Measurements from ENCODE around the gene TIMM23B.
"Not testable (repeated sequence)": the region's sequence is repeated elsewhere in the genome, so short reads cannot be mapped to it uniquely, and the experiment has no call there.

Gene TIMM23B

GRCh38 chr10:49987207-49987606 is 45.4 kb downstream of the TIMM23B start:
- H3K27ac ChIP-seq: not testable (repeated sequence)

DNA sequence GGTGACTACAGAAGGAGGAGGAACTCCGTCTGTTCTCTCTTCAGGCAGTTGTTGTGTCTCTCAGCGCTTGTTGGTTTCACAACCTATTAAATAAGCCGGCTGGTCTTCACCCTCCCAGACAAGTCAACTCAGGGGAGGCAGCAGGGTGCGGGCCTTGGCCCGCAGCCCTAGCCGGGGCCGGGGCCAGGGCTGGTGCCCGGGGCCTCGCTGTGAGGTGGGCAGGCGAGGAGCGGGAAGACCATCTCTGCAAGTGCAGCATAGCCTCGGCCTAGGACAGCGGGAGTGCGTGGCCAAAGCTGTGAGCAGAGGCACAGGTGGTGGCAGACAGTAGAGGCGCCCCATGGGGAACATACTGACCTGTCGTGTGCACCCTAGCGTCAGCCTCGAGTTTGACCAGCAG is 46.5 kb downstream of the TIMM23B start, which contains the start of gene AGAP6:
Gene AGAP6 (plus strand): TSS at position 31 of the 400 bp plus-strand sequence. CDS start 310 bp downstream, at position 341.
- not testable (repeated sequence) for H3K27ac ChIP-seq

DNA sequence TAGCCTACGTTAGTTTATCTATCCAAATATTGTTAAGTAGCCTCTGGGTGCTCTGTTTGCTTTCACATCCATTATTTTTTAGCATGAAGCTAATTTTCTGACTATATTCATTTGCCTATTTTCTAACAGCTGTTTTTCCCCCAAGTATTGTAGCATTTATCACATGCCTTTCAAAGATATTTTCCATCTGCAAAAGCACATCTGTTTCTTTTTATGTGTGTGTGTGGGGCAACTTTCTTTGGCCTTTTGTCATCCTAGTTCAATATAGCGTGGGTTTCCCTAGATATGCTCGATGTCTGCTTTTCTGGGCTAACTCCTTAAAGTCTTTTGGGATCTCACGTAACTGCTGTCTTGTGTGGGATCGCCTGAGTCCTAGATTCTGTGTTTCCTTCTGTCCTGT is 53.5 kb downstream of the TIMM23B start:
- H3K27ac ChIP-seq: not testable (repeated sequence)

GRCh38 chr10:50014024-50014423 is 72.2 kb downstream of the TIMM23B start:
- H3K27ac ChIP-seq: not testable (repeated sequence)

- not testable (repeated sequence) for H3K27ac ChIP-seq
Measured at GRCh38 chr10:50015596-50016220, 73.9 kb downstream of the TIMM23B start.

- H3K27ac ChIP-seq: not testable (repeated sequence)
Measured at GRCh38 chr10:50016926-50017325, 75.1 kb downstream of the TIMM23B start.

GRCh38 chr10:50017646-50018045 is 75.8 kb downstream of the TIMM23B start:
- H3K27ac ChIP-seq: not testable (repeated sequence)

GRCh38 chr10:50019279-50019678 is 77.4 kb downstream of the TIMM23B start:
- H3K27ac ChIP-seq: not testable (repeated sequence)

DNA sequence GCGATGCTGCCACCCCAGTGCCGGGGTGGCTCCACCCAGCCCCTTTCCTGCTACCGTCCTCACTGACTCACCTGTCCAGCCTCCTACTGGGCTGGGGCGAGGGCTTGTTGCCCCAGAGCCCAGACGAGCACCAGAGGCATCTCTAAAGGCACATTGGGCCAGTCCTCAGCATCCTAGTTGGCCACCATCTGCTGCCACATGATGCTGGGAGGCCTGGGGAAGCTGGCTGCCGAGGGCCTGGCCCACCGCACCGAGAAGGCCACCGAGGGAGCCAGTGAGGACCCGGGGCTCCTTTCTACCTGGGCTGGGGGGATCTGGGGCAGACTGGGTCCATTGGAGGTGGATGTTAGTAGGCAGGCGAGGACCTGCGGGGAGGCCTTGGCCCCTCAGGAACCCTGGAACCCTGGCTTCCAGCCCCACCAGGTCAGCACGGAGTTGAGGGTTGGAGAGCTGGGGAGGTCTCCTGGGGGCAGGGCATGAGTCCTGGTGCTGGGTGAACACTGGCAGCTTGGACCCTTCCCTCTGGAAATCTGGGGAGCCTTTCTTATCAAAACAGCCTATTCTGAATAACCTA is 78.7 kb downstream of the TIMM23B start:
- H3K27ac ChIP-seq: not testable (repeated sequence)

DNA sequence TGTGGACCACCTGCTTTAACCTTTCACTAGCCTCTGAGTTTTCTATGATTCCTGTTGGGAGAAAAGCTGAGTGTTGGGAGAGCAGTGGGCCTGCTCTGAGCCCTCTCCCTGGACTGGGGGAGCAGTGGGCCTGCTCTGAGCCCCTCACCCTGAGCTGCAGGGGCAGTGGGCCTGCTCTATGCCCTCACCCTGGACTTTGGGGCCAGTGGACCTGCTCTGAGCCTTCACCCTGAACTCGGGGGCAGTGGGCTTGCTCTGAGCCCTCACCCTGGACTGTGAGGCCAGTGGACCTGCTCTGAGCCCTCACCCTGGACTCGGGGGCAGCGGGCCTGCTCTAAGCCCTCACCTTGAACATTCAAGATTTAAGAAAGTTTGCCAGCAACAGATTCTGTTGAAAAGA is 79.8 kb downstream of the TIMM23B start:
- H3K27ac ChIP-seq: no peak overlapping the region
- no peak for TF ChIP-seq ZFX (IDR thresholded peaks at IDR 0.05; ENCODE audit: borderline replicate concordance)
- TF ChIP-seq, protein P1, sequence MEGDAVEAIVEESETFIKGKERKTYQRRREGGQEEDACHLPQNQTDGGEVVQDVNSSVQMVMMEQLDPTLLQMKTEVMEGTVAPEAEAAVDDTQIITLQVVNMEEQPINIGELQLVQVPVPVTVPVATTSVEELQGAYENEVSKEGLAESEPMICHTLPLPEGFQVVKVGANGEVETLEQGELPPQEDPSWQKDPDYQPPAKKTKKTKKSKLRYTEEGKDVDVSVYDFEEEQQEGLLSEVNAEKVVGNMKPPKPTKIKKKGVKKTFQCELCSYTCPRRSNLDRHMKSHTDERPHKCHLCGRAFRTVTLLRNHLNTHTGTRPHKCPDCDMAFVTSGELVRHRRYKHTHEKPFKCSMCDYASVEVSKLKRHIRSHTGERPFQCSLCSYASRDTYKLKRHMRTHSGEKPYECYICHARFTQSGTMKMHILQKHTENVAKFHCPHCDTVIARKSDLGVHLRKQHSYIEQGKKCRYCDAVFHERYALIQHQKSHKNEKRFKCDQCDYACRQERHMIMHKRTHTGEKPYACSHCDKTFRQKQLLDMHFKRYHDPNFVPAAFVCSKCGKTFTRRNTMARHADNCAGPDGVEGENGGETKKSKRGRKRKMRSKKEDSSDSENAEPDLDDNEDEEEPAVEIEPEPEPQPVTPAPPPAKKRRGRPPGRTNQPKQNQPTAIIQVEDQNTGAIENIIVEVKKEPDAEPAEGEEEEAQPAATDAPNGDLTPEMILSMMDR (IDR thresholded peaks at IDR 0.05): no peak
